ENCODE data around the gene TOP1. TPM values are rescaled to one million over a fixed set of nuclear protein-coding genes. Genes with fewer than 3 reads are reported as not detected.

Gene TOP1
- total and polyA plus RNA-seq, 9 of the 15 experiments (the other 6 are each of a cell fraction or from before 2014, with no cell fraction given): 26.4 to 127 (median 39.6) TPM

DNA sequence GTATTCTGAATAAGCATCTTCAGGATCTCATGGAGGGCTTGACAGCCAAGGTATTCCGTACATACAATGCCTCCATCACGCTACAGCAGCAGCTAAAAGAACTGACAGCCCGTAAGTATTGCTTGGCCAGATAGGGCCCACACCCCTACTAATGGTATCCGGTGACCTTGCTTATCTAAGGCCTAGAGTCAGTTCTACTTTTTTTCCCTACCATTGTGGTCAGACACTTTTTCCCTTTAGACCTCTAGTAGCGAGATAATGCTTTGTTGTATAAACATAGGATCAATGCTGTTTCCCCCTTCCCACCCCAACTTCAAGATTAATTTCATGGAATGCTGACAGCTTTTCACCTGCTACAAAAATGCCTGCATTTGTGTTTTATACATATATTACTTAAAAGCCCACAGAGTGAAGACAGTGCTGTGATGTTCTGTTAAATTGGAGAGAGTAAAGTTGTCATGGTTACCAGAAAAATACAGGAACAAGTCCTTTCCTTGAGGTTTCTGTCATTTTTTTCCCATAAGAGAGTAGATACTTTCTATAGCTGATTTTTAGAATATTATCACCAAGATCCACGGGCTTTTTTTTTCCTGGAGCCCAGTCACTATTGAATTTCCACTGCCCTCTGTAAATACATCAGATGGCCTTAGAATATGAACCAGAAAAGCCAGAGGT, 87.8 kb downstream of the TOP1 start:
- no TSS peak for BruUV-seq (replicated peaks)
- no peak for TF ChIP-seq CHAMP1 (IDR thresholded peaks at IDR 0.05)
- TF ChIP-seq, protein P1, sequence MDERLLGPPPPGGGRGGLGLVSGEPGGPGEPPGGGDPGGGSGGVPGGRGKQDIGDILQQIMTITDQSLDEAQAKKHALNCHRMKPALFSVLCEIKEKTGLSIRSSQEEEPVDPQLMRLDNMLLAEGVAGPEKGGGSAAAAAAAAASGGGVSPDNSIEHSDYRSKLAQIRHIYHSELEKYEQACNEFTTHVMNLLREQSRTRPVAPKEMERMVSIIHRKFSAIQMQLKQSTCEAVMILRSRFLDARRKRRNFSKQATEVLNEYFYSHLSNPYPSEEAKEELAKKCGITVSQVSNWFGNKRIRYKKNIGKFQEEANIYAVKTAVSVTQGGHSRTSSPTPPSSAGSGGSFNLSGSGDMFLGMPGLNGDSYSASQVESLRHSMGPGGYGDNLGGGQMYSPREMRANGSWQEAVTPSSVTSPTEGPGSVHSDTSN (CRISPR knock-in tag; IDR thresholded peaks at IDR 0.05; ENCODE audit: low read depth): no peak
- TF ChIP-seq, protein P1 (tag; conservative IDR thresholded peaks at IDR 0.05; ENCODE audit: low read depth): 0 out of 2 replicates have a peak, but pooled peaks have one; percentile 28
- TF ChIP-seq SMARCE1 (IDR thresholded peaks at IDR 0.05): peak; percentile 89
- no peak for TF ChIP-seq RB1 (IDR thresholded peaks at IDR 0.05; ENCODE audit: low read depth)
- TF ChIP-seq, protein P2, sequence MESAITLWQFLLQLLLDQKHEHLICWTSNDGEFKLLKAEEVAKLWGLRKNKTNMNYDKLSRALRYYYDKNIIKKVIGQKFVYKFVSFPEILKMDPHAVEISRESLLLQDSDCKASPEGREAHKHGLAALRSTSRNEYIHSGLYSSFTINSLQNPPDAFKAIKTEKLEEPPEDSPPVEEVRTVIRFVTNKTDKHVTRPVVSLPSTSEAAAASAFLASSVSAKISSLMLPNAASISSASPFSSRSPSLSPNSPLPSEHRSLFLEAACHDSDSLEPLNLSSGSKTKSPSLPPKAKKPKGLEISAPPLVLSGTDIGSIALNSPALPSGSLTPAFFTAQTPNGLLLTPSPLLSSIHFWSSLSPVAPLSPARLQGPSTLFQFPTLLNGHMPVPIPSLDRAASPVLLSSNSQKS (CRISPR knock-in tag; IDR thresholded peaks at IDR 0.05): no peak
- TF ChIP-seq, protein P3, sequence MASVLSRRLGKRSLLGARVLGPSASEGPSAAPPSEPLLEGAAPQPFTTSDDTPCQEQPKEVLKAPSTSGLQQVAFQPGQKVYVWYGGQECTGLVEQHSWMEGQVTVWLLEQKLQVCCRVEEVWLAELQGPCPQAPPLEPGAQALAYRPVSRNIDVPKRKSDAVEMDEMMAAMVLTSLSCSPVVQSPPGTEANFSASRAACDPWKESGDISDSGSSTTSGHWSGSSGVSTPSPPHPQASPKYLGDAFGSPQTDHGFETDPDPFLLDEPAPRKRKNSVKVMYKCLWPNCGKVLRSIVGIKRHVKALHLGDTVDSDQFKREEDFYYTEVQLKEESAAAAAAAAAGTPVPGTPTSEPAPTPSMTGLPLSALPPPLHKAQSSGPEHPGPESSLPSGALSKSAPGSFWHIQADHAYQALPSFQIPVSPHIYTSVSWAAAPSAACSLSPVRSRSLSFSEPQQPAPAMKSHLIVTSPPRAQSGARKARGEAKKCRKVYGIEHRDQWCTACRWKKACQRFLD (CRISPR knock-in tag; IDR thresholded peaks at IDR 0.05): no peak
- no peak for TF ChIP-seq SIRT6 (IDR thresholded peaks at IDR 0.05; ENCODE audit: low read depth, low read length)
- TF ChIP-seq ZNF140 (CRISPR knock-in tag; IDR thresholded peaks at IDR 0.05): no peak
- TF ChIP-seq ZNF57 (CRISPR knock-in tag; IDR thresholded peaks at IDR 0.05): no peak
- peak in 1 of 2 experiments; percentile 89; a peak in 2 of 4 replicates for TF ChIP-seq MLLT1 (IDR thresholded peaks at IDR 0.05)
- TF ChIP-seq ELF4 (CRISPR knock-in tag; IDR thresholded peaks at IDR 0.05): peak; percentile 54; the same call in 1 of the 2 replicates

More for the DNA sequence above, 87.8 kb downstream of the TOP1 start:
- Histone ChIP-seq H3K36me3 (ENCODE audit: control insufficient read depth, insufficient read depth, low read length) (peaks cover 93% of the 10 kb centered on the region), H3K4me2 (ENCODE audit: insufficient read depth, low read length) (no peak overlapping the region; the same call in 1 of the 2 replicates), H3K4me3 (no peak overlapping the region), H3K9me3 (replicated peaks; ENCODE audit: control insufficient read depth, insufficient read depth, low read depth, low read length) (no peaks in the 10 kb centered on the region), H3K9ac (ENCODE audit: insufficient read depth in 1 of 2, low read depth in 2 of 2, low read length in 2 of 2) (no peak overlapping the region), H3K79me2 (ENCODE audit: control insufficient read depth, insufficient read depth, low read length) (no peaks in the 10 kb centered on the region), H3K27ac (ENCODE audit: extremely low read depth, low read depth, low read length) (peak overlapping the region; percentile 42), H2AFZ (ENCODE audit: low read depth, low read length) (no peak overlapping the region), H4K20me1 (replicated peaks; ENCODE audit: control insufficient read depth, insufficient read depth, low read length) (peaks cover 10% of the 10 kb centered on the region; the same call in 1 of the 2 replicates), H3K4me1 (replicated peaks in 1 of 2; ENCODE audit: control insufficient read depth in 2 of 2, insufficient read depth in 2 of 2, low read length in 2 of 2) (peaks cover 13 to 29% of the 10 kb centered on the region in 2 experiments), H3K9me1 (ENCODE audit: control insufficient read depth, insufficient read depth, low read length) (no peaks in the 10 kb centered on the region), H3K27me3 (ENCODE audit: control insufficient read depth in 2 of 2, insufficient read depth in 2 of 2, low read length in 2 of 2) (no peaks in the 10 kb centered on the region)
- in situ Hi-C loops (cut with MboI): no loop called here
- POLR2A ChIA-PET: interaction anchor here (0.6 to 1.2 kb wide), 3 partner anchors 19 to 154 kb away, joined by 3 read pairs; no protein-coding TSS in a partner anchor
- ATAC-seq (peak; percentile 95), DNase-seq (ENCODE audit: extremely low read depth in 1 of 4, low spot score in 3 of 4) (peak; percentile 57 to 85 (median 69)), FAIRE-seq (peak; percentile 85)
- intact Hi-C loops (cut with micrococcal nuclease): no loop called here
- CTCF ChIA-PET (ENCODE audit: low intra/inter-chr PET ratio): no interaction called here
- 15% methylated on average over 6 of the region's 6 CpGs for WGBS (ENCODE audit: insufficient coverage, low coverage, missing lambda C conversion rate)
